GM12891 (cell line): Measurements from ENCODE around the gene SCT.
A peak's percentile ranks its signal among the peaks of the same experiment; 100 is the strongest.

Experiments
- DNase-seq: peaks from one replicate; pipeline ENCODE4 v3.0.0; 2011; ENCODE audit warnings: low spot score; ENCODE audit not compliant: insufficient read length
- FAIRE-seq: peaks from 2 replicates; lab custom pipeline; 2011; peaks lifted over from hg19 to GRCh38; lab: Jason Lieb, UNC
- PAX5 ChIP-seq: IDR thresholded peaks from 2 replicates; pipeline ENCODE4 v1.6.1; 2011; ENCODE audit warnings: low read length, moderate library complexity, mild to moderate bottlenecking; ENCODE audit not compliant: insufficient read depth, severe bottlenecking
- POLR2A ChIP-seq: IDR thresholded peaks from 2 replicates; pipeline ENCODE4 v1.6.1; 2011; ENCODE audit warnings: low read depth, low read length, control low read depth
- POLR2AphosphoS5 ChIP-seq: IDR thresholded peaks from 2 replicates; pipeline ENCODE4 v1.6.1; 2011; ENCODE audit warnings: low read depth, low read length, control low read depth
- POU2F2 ChIP-seq: IDR thresholded peaks from 2 replicates; pipeline ENCODE4 v1.6.1; 2011; ENCODE audit warnings: low read depth, mild to moderate bottlenecking, control low read depth, low read length, moderate library complexity
- SPI1 ChIP-seq: IDR thresholded peaks from 2 replicates; pipeline ENCODE4 v1.6.1; 2011; ENCODE audit warnings: low read depth, low read length, control low read depth
- TAF1 ChIP-seq: IDR thresholded peaks from 2 replicates; pipeline ENCODE4 v1.6.1; 2011; ENCODE audit warnings: low read depth, low read length, control low read depth

SCT gene

GRCh38 chr11:614623-615503 lies 12.1 kb downstream of the SCT start:
- DNase-seq, result no peak
- TF ChIP-seq POLR2A (no peak), TAF1 (peak; percentile 32; the same call in 1 of the 2 replicates)
- no peak for FAIRE-seq

- FAIRE-seq, result peak; percentile 28
- TF ChIP-seq POU2F2 (peak; percentile 29; the same call in 1 of the 2 replicates), TAF1 (no peak)
- no peak for DNase-seq
Observed at GRCh38 chr11:614021-614622, 12.9 kb downstream of the SCT start.

GRCh38 chr11:613369-613968 lies 13.5 kb downstream of the SCT start:
- FAIRE-seq, result peak; percentile 95
- peak; percentile 72 for DNase-seq
- TF ChIP-seq TAF1 (0 out of 2 replicates have a peak, but pooled peaks have one; percentile 28), POLR2A (peak; percentile 31; the same call in 1 of the 2 replicates), SPI1 (no peak), PAX5 (no peak), POU2F2 (no peak), POLR2AphosphoS5 (0 out of 2 replicates have a peak, but pooled peaks have one; percentile 35)

DNA sequence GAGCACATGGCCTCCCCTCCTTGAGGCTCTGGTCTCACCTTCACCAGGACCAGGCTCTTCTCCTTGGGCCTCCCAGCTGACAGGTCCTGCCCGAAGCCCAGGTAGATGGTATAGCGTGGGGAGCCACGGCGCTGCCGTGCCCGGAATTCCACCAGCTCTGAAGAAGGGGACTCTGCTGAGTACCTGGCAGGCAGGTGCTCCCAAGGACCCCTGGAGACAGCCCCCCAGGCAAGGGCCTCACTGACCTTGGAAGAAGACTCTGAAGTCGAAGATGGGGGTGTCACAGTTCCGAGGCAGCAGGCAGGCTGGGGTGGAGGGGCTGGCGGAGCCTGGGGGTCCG lies 14.1 kb downstream of the SCT start:
- FAIRE-seq, result no peak
- TF ChIP-seq POU2F2, result no peak
- no peak for TF ChIP-seq PAX5
- TF ChIP-seq TAF1, result no peak
- TF ChIP-seq POLR2A, result no peak
- TF ChIP-seq POLR2AphosphoS5, result peak; percentile 44; the same call in 1 of the 2 replicates
- DNase-seq, result no peak

DNA sequence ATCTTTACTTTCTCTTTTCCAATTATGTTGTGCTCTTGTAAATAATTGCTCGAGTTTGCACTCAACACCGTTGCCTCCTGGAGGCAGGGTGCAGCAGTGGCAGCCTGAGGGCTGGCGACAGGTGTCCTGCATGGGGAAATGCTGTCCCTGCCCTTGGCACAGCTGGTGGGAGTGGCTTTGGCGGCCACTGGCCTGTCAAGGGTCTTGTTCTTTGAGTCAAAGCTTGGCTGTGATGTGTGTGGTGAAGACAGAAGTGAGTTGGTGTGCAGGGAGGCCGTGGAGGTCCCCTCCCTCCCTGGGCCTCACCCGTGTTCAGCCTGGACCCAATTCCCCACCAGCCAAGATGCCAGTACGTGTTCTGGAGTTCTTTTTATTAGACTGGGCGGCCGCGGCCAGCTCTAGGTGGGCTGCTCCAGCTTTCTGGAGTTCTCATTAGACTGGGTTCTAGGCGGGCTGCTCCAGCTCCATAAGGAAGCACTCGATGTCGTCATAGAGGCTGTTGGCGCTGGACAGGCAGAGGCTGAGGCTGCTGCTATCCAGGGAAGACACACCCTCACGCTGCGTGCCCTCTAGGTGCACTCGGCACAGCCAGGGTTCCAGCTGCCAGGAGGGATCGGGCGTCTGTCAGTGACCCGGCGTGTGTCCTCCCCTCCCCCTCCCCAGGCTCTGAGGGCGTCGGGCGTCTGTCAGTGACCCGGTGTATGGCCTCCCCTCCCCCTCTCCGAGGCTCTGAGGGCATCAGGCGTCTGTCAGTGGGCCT lies 14.6 kb downstream of the SCT start:
- FAIRE-seq, result peak; percentile 58
- no peak for DNase-seq
- no peak; the same call in none of the 2 replicates for TF ChIP-seq POLR2A
- TF ChIP-seq SPI1, result no peak

GRCh38 chr11:611001-611996 lies 15.7 kb downstream of the SCT start:
- TF ChIP-seq POLR2AphosphoS5 (peak; percentile 71), POU2F2 (no peak; the same call in none of the 2 replicates), PAX5 (no peak), SPI1 (no peak), TAF1 (no peak), POLR2A (peak; percentile 69)
- DNase-seq (no peak), FAIRE-seq (no peak)

DNA sequence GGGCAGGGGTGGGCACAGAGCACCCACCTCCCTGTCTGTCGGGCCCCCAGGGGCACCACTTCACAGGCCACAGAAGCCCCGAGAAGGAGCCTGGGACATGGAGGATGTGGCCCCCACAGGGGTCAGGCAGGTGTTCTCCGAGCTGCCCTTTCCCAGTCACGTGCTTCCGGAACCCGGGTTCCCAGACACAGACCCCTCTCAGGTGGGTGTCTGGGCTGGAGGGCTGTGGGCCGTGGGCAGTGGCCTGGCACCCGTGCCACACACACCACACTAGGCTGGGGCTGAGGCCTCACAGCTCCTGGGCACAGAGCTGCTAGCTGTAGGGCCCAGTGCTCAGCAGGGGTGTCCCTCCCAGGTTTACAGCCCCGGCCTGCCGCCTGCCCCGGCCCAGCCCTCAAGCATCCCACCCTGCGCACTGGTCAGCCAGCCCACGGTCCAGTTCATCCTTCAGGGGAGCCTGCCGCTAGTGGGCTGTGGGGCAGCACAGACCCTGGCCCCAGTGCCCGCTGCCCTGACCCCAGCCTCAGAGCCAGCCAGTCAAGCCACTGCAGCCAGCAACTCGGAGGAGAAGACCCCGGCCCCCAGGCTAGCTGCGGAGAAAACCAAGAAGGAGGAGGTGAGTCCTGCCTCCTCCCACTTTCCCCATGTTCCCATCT lies 16.7 kb downstream of the SCT start:
- FAIRE-seq (no peak), DNase-seq (no peak)
- no peak for TF ChIP-seq SPI1
- no peak for TF ChIP-seq POLR2A
- no peak for TF ChIP-seq POLR2AphosphoS5
- TF ChIP-seq PAX5, result no peak
- TF ChIP-seq POU2F2, result no peak
- TF ChIP-seq TAF1, result no peak

DNA sequence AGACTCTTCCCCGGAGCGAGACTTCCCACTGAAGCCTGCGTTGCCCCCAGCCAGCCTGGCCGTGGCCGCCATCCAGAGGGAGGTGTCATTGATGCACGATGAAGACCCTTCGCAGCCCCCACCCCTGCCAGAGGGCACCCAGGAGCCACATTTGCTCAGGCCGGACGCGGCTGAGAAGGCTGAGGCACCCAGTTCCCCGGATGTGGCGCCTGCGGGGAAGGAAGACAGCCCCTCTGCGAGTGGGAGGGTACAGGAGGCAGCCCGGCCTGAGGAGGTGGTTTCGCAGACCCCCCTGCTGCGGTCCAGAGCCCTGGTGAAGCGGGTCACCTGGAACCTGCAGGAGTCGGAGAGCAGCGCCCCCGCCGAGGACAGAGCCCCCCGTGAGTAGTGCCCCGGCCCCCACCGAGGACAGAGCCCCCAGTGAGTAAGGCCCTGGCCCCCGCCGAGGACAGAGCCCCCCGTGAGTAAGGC lies 17.6 kb downstream of the SCT start:
- TF ChIP-seq POLR2A (no peak), POU2F2 (no peak), TAF1 (no peak), PAX5 (no peak), POLR2AphosphoS5 (no peak), SPI1 (no peak)
- no peak for DNase-seq
- FAIRE-seq, result no peak
